C4-2B (cell line): Measurements from ENCODE around the gene ACOX2.

Source experiments
- CTCF ChIP-seq: fragments of 450-650 bp; conservative IDR thresholded peaks from 2 replicates; pipeline ENCODE4 v1.5.1; 2017; ENCODE audit warnings: mild to moderate bottlenecking
- ZFX ChIP-seq: fragments of 450-650 bp; IDR thresholded peaks from 2 replicates; pipeline ENCODE4 v1.6.1; 2017

GRCh38 chr3:58574682-58575081, 37.7 kb upstream of the ACOX2 start:
- no peak for TF ChIP-seq CTCF
- no peak for TF ChIP-seq ZFX
